GM12891 (cell line): Measurements from ENCODE around the gene F3.
A peak's percentile ranks its signal among the peaks of the same experiment; 100 is the strongest.

Source experiments
- DNase-seq: peaks from one replicate; pipeline ENCODE4 v3.0.0; 2011; ENCODE audit warnings: low spot score; ENCODE audit not compliant: insufficient read length
- FAIRE-seq: peaks from 2 replicates; lab custom pipeline; 2011; peaks lifted over from hg19 to GRCh38; lab: Jason Lieb, UNC
- PAX5 ChIP-seq: IDR thresholded peaks from 2 replicates; pipeline ENCODE4 v1.6.1; 2011; ENCODE audit warnings: low read length, moderate library complexity, mild to moderate bottlenecking; ENCODE audit not compliant: insufficient read depth, severe bottlenecking
- POLR2A ChIP-seq: IDR thresholded peaks from 2 replicates; pipeline ENCODE4 v1.6.1; 2011; ENCODE audit warnings: low read depth, low read length, control low read depth
- POLR2AphosphoS5 ChIP-seq: IDR thresholded peaks from 2 replicates; pipeline ENCODE4 v1.6.1; 2011; ENCODE audit warnings: low read depth, low read length, control low read depth
- POU2F2 ChIP-seq: IDR thresholded peaks from 2 replicates; pipeline ENCODE4 v1.6.1; 2011; ENCODE audit warnings: low read depth, mild to moderate bottlenecking, control low read depth, low read length, moderate library complexity
- SPI1 ChIP-seq: IDR thresholded peaks from 2 replicates; pipeline ENCODE4 v1.6.1; 2011; ENCODE audit warnings: low read depth, low read length, control low read depth
- TAF1 ChIP-seq: IDR thresholded peaks from 2 replicates; pipeline ENCODE4 v1.6.1; 2011; ENCODE audit warnings: low read depth, low read length, control low read depth

Gene F3

GRCh38 chr1:94501426-94501825, 40.1 kb downstream of the F3 start:
- no peak for FAIRE-seq
- TF ChIP-seq SPI1: no peak
- no peak for TF ChIP-seq POU2F2
- no peak for TF ChIP-seq POLR2AphosphoS5
- TF ChIP-seq TAF1: no peak
- TF ChIP-seq POLR2A: no peak
- no peak for TF ChIP-seq PAX5
- no peak for DNase-seq

GRCh38 chr1:94496076-94496755, 45.3 kb downstream of the F3 start:
- FAIRE-seq (no peak), DNase-seq (no peak)
- no peak for TF ChIP-seq POLR2AphosphoS5
- no peak for TF ChIP-seq POLR2A
- TF ChIP-seq TAF1: no peak
- TF ChIP-seq SPI1: no peak
- no peak for TF ChIP-seq POU2F2
- TF ChIP-seq PAX5: no peak

GRCh38 chr1:94490556-94490955, 51.0 kb downstream of the F3 start:
- no peak for FAIRE-seq
- DNase-seq: no peak
- no peak for TF ChIP-seq PAX5
- no peak for TF ChIP-seq POLR2AphosphoS5
- TF ChIP-seq SPI1: no peak
- no peak for TF ChIP-seq POLR2A
- no peak for TF ChIP-seq TAF1
- no peak for TF ChIP-seq POU2F2

- no peak for FAIRE-seq
- no peak for DNase-seq
- TF ChIP-seq PAX5 (no peak), POLR2A (no peak), TAF1 (no peak), POU2F2 (no peak), SPI1 (no peak), POLR2AphosphoS5 (no peak)
Measured at GRCh38 chr1:94486990-94487389, 54.6 kb downstream of the F3 start.

- no peak for TF ChIP-seq POLR2A
- TF ChIP-seq POLR2AphosphoS5: no peak
- no peak for TF ChIP-seq POU2F2
- no peak for TF ChIP-seq SPI1
- no peak for TF ChIP-seq TAF1
- no peak for TF ChIP-seq PAX5
- FAIRE-seq: peak; percentile 58
- peak; percentile 4 for DNase-seq
Measured at GRCh38 chr1:94481473-94481933, 60.1 kb downstream of the F3 start.

GRCh38 chr1:94479682-94480081, 61.9 kb downstream of the F3 start:
- no peak for DNase-seq
- no peak for FAIRE-seq
- TF ChIP-seq SPI1 (no peak), POLR2AphosphoS5 (no peak)
